GM12874 (cell line): ENCODE data around the gene CNTN3.

Experiments
- TF ChIP-seq, protein P1 (sequence below): IDR thresholded peaks from 2 replicates; pipeline ENCODE4 v1.5.1; 2011; ENCODE audit warnings: low read depth, mild to moderate bottlenecking, control low read depth, low read length, moderate library complexity; ENCODE audit not compliant: insufficient read depth

CNTN3 gene

DNA sequence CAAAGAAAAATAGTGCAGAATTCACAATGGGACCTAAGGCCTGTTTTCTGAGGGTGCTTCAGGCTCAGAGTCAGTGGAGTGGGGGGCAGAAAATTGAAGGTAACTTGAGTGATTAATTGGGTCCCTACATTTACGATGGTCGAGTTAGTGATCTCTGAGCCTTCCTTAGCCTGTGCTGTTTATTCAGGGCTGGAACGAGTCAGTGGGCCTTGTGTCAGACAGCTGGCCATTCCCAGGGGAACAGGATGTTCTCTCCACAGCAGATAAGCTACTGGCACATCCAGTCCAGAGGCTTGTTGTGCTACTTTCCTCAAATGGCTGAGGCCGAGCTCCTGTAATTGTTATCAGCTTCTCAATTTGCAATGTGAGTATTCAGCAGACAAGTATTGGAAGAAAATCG is 29.2 kb upstream of the CNTN3 start:
- TF ChIP-seq, protein P1, sequence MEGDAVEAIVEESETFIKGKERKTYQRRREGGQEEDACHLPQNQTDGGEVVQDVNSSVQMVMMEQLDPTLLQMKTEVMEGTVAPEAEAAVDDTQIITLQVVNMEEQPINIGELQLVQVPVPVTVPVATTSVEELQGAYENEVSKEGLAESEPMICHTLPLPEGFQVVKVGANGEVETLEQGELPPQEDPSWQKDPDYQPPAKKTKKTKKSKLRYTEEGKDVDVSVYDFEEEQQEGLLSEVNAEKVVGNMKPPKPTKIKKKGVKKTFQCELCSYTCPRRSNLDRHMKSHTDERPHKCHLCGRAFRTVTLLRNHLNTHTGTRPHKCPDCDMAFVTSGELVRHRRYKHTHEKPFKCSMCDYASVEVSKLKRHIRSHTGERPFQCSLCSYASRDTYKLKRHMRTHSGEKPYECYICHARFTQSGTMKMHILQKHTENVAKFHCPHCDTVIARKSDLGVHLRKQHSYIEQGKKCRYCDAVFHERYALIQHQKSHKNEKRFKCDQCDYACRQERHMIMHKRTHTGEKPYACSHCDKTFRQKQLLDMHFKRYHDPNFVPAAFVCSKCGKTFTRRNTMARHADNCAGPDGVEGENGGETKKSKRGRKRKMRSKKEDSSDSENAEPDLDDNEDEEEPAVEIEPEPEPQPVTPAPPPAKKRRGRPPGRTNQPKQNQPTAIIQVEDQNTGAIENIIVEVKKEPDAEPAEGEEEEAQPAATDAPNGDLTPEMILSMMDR = no peak

DNA sequence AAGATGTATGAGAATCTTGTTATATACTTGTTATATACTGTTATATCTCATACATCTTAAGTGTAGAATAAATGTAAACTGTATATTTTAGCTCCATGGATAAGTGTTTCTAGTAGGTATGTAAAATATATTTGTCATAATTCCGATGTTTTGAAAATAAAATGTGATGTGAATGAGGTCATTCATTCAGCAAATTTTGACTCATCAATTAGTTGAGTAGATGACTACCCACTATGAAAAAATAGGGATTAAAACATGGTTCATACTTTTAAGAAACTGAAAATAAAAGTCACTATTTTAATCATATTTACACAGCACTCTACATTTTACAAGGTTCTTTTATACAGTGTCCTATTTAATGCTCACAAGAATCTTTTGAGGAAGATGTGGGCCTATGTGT is 28.4 kb upstream of the CNTN3 start:
- TF ChIP-seq, protein P1 = no peak

GRCh38 chr3:74640211-74640610 is 25.8 kb upstream of the CNTN3 start:
- TF ChIP-seq, protein P1 = no peak

DNA sequence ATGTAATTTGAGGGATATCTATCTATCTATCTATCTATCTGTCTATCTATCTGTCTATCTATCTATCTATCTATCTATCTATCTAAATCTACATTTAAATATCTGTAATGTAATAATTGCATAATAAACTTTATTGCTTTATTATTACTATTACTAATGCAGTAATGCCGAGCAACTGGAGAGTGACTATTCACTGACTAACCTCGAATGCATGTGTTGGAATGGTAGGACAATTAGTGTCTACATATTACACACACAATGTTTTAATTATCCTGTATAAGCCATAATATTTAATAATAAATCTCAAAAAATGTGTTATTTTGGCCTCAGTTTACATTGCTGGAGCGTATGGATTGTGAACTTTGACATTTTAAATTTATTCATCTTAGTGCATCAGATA is 25.2 kb upstream of the CNTN3 start:
- TF ChIP-seq, protein P1 = no peak

DNA sequence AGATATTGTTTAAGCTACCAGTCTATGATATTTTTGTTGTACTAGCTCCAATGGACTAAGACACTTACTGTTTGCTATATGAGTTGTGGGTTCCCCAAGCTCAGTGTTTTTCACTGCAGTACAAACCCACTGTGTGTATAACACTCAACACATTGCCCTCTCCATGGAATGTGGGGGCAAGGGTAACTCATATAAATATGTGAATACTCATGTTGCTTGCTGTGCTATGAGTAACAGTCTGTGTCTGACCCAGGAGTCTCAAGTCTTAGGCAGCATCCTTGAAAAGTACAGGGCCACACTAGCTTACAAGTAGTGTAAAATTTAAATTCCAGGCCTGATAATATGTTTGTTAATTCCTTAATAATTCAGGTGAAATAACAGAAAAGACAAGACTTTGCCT is 22.5 kb upstream of the CNTN3 start:
- TF ChIP-seq, protein P1 = no peak

GRCh38 chr3:74633021-74633420 is 18.6 kb upstream of the CNTN3 start:
- TF ChIP-seq, protein P1 = no peak

DNA sequence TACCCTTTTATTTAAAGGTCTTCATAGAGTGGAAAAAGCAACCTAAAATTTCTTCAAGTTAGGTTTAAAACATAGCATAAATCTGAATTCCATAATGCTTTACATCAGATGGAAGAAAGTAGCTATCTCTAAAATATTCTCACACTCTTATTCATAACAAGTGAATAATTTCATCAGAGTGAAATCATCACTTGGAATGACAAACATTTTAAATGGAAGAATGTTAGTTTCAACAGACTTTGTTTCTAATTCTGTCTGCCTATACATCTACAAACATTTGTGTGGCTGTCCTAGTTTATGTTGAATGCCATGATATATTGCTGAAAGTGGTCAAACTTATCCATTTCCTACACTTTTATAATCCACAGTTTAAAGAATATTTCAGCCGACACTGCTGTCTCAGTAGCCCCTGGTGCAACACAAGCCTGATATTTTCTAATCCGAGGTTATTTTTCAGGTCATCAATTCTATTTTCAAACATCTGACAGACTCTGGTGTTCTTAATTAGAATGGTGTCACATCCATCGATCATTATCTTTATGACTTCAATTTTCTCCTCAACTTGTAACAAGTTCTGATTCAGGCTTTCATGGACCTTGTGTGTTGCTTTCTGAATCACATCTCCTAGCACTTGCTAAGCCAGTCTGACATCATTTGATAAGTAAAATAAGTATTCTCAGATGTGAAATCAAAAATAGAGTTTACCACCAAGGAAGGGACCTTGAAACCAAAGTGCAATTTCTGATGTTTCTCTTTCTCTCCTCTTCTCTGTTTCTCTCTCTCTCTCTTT is 17.1 kb upstream of the CNTN3 start:
- TF ChIP-seq, protein P1 = no peak
